BLaER1 treated with 17β-estradiol and CSF1 and Interleukin-3, amounts not matched to agents 10 nM and 100 nM (cell line): ENCODE data around the gene VWCE.

Experiments used
- H3K27ac ChIP-seq, 11 experiments: shearing (Covaris generic); formaldehyde crosslinking; 2 replicates each; pipeline ENCODE4 v1.8.1; 2022
- H3K27me3 ChIP-seq, 11 experiments: shearing (Covaris generic); formaldehyde crosslinking; 2 replicates each; pipeline ENCODE4 v1.8.1; 2022
- H3K36me3 ChIP-seq, 11 experiments: shearing (Covaris generic); formaldehyde crosslinking; 2 replicates each; pipeline ENCODE4 v1.8.1; 2022
- H3K4me1 ChIP-seq, 10 experiments: shearing (Covaris generic); formaldehyde crosslinking; 2 replicates each; pipeline ENCODE4 v1.8.1; 2022
- H3K4me2 ChIP-seq, 11 experiments: shearing (Covaris generic); formaldehyde crosslinking; 2 replicates each; pipeline ENCODE4 v1.8.1; 2022
- H3K4me3 ChIP-seq, 10 experiments: shearing (Covaris generic); formaldehyde crosslinking; 2 replicates each; pipeline ENCODE4 v1.8.1; 2022
- H3K9ac ChIP-seq, 11 experiments: shearing (Covaris generic); formaldehyde crosslinking; 2 replicates each; pipeline ENCODE4 v1.8.1; 2022
- H3K9me3 ChIP-seq, 11 experiments: shearing (Covaris generic); formaldehyde crosslinking; replicated peaks in 1 of 11; 2 replicates each; pipeline ENCODE4 v1.8.1; 2022
- H4K20me1 ChIP-seq, 11 experiments: shearing (Covaris generic); formaldehyde crosslinking; 2 replicates each; pipeline ENCODE4 v1.8.1; 2022
- Cebpa-rat ChIP-seq, 11 experiments: shearing (Covaris generic); IDR thresholded peaks; 2 replicates each; pipeline ENCODE4 v1.8.1; 2022

The VWCE gene, protein sequence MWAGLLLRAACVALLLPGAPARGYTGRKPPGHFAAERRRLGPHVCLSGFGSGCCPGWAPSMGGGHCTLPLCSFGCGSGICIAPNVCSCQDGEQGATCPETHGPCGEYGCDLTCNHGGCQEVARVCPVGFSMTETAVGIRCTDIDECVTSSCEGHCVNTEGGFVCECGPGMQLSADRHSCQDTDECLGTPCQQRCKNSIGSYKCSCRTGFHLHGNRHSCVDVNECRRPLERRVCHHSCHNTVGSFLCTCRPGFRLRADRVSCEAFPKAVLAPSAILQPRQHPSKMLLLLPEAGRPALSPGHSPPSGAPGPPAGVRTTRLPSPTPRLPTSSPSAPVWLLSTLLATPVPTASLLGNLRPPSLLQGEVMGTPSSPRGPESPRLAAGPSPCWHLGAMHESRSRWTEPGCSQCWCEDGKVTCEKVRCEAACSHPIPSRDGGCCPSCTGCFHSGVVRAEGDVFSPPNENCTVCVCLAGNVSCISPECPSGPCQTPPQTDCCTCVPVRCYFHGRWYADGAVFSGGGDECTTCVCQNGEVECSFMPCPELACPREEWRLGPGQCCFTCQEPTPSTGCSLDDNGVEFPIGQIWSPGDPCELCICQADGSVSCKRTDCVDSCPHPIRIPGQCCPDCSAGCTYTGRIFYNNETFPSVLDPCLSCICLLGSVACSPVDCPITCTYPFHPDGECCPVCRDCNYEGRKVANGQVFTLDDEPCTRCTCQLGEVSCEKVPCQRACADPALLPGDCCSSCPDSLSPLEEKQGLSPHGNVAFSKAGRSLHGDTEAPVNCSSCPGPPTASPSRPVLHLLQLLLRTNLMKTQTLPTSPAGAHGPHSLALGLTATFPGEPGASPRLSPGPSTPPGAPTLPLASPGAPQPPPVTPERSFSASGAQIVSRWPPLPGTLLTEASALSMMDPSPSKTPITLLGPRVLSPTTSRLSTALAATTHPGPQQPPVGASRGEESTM

GRCh38 chr11:61294717-61295595 is at the start of gene VWCE:
TSS of gene VWCE (minus strand) at chr11:61295316. CDS start at chr11:61295037, 279 bp downstream.
- no peaks in the 10 kb centered on the region for H3K27me3 ChIP-seq
- H4K20me1 ChIP-seq, result peaks cover 0 to 59% (median 36%) of the 10 kb centered on the region in 11 experiments; a peak in 18 of 22 replicates
- peak within 1 kb of the TSS; percentile 65 to 90 (median 80) for H3K4me3 ChIP-seq
- H3K9me3 ChIP-seq, result no peaks in the 10 kb centered on the region
- H3K27ac ChIP-seq, result peak within 1 kb of the TSS; percentile 77 to 97 (median 93)
- H3K36me3 ChIP-seq, result peaks cover 10 to 51% (median 37%) of the 10 kb centered on the region in 11 experiments
- H3K4me1 ChIP-seq, result peaks cover 66 to 87% (median 76%) of the 10 kb centered on the region in 10 experiments
- no peak for TF ChIP-seq Cebpa-rat (IDR thresholded peaks at IDR 0.05)
- peak within 1 kb of the TSS; percentile 86 to 99 (median 95) for H3K4me2 ChIP-seq
- peak within 1 kb of the TSS; percentile 89 to 98 (median 91) for H3K9ac ChIP-seq

GRCh38 chr11:61343792-61344745 is 49.0 kb upstream of the VWCE start:
- Histone ChIP-seq H3K9ac (peak overlapping the region in 1 of 11 experiments; percentile 7; a peak in 1 of 22 replicates), H3K4me1 (peaks cover 7 to 70% (median 33%) of the 10 kb centered on the region in 10 experiments; a peak in 17 of 20 replicates), H3K27ac (peak overlapping the region in 2 of 11 experiments; percentile 25 to 43; a peak in 2 of 22 replicates), H4K20me1 (peaks cover 0 to 7% (median 0%) of the 10 kb centered on the region in 11 experiments; a peak in 1 of 22 replicates), H3K27me3 (no peaks in the 10 kb centered on the region), H3K36me3 (peaks cover 13 to 60% (median 25%) of the 10 kb centered on the region in 11 experiments), H3K9me3 (no peaks in the 10 kb centered on the region), H3K4me3 (no peak overlapping the region), H3K4me2 (no peak overlapping the region)
- no peak for TF ChIP-seq Cebpa-rat (IDR thresholded peaks at IDR 0.05)

DNA sequence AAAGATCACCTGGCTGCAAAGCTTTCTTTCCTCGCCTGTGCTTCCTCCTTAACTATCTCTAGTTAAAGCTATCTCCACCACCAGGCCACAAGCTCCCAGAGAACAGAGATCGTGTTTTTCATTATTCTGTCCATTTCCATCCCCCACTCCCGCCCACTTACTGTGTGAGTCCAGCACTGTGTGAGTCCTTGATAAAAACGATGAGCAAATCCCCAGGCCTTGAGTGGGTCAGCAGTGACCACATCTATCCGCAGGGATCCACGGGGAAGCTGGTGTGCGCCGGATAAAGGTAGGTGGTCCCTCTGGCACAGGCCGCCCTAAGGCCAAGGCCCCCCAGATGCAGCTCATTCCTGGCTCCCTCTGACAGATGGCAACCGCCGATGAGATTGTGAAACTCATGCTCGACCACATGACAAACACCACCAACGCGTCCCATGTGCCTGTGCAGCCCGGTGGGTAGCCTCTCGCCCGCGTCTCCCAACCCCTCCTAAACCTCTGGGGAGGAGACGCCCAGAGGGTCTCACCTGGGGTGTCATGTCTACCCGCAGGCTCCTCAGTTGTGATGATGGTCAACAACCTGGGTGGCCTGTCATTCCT is 47.2 kb upstream of the VWCE start:
- Histone ChIP-seq H4K20me1 (peaks cover 0 to 7% (median 0%) of the 10 kb centered on the region in 11 experiments; a peak in 1 of 22 replicates), H3K27ac (peak overlapping the region in 6 of 11 experiments; percentile 25 to 43 (median 41); a peak in 8 of 22 replicates), H3K9me3 (no peaks in the 10 kb centered on the region), H3K27me3 (no peaks in the 10 kb centered on the region), H3K4me2 (peak overlapping the region in 10 of 11 experiments; percentile 15 to 63 (median 54); a peak in 16 of 22 replicates), H3K4me1 (peaks cover 12 to 65% (median 30%) of the 10 kb centered on the region in 10 experiments; a peak in 18 of 20 replicates), H3K4me3 (no peak overlapping the region), H3K9ac (peak overlapping the region in 5 of 11 experiments; percentile 15 to 27 (median 18); a peak in 4 of 22 replicates), H3K36me3 (peaks cover 0 to 55% (median 11%) of the 10 kb centered on the region in 11 experiments; a peak in 10 of 22 replicates)
- TF ChIP-seq Cebpa-rat (IDR thresholded peaks at IDR 0.05), result peak in 3 of 11 experiments; percentile 10 to 44 (median 18); a peak in 1 of 22 replicates

GRCh38 chr11:61341706-61342105 is 46.6 kb upstream of the VWCE start:
- peaks cover 0 to 7% (median 0%) of the 10 kb centered on the region in 11 experiments; a peak in 1 of 22 replicates for H4K20me1 ChIP-seq
- H3K4me1 ChIP-seq, result peaks cover 14 to 63% (median 34%) of the 10 kb centered on the region in 10 experiments
- H3K36me3 ChIP-seq, result peaks cover 0 to 49% (median 10%) of the 10 kb centered on the region in 11 experiments; a peak in 9 of 22 replicates
- H3K4me3 ChIP-seq, result no peak overlapping the region
- peak overlapping the region in 3 of 11 experiments; percentile 15 to 18 (median 16); a peak in 2 of 22 replicates for H3K9ac ChIP-seq
- H3K27ac ChIP-seq, result peak overlapping the region in 4 of 11 experiments; percentile 25 to 43 (median 40); a peak in 5 of 22 replicates
- no peak for TF ChIP-seq Cebpa-rat (IDR thresholded peaks at IDR 0.05)
- H3K27me3 ChIP-seq, result no peaks in the 10 kb centered on the region
- H3K4me2 ChIP-seq, result peak overlapping the region in 9 of 11 experiments; percentile 41 to 63 (median 58); a peak in 15 of 22 replicates
- H3K9me3 ChIP-seq, result no peaks in the 10 kb centered on the region

- H3K4me1 ChIP-seq, result peaks cover 20 to 63% (median 37%) of the 10 kb centered on the region in 10 experiments
- peak overlapping the region in 3 of 11 experiments; percentile 59 to 63 (median 63); a peak in 3 of 22 replicates for H3K4me2 ChIP-seq
- peaks cover 0 to under 1% (median 0%) of the 10 kb centered on the region in 11 experiments; a peak in 1 of 22 replicates for H4K20me1 ChIP-seq
- no peak overlapping the region for H3K27ac ChIP-seq
- no peaks in the 10 kb centered on the region for H3K27me3 ChIP-seq
- TF ChIP-seq Cebpa-rat (IDR thresholded peaks at IDR 0.05), result no peak
- no peak overlapping the region for H3K4me3 ChIP-seq
- no peak overlapping the region for H3K9ac ChIP-seq
- peaks cover 0 to 42% (median 10%) of the 10 kb centered on the region in 11 experiments; a peak in 9 of 22 replicates for H3K36me3 ChIP-seq
- no peaks in the 10 kb centered on the region for H3K9me3 ChIP-seq
These were observed 45.9 kb upstream of the VWCE start for GRCh38 chr11:61340979-61341378.

DNA sequence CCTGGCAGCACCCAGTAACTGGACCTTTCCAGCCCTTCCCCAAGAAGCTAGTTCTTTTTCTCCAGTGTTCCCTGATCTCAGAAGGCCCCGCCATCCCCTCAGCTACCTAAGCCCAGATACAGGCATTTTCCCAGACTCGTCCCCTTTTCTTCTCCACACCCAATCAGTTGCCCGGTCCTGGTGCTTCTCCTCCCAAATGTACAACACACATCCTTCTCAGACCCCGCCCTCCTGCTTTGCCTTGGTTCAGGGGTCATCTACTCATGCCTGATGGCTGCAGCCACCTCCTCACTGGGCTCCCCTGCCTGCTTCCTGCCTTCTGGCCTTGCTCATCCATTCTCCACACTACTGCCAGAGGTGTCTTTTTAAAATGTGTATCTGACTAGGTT is 44.4 kb upstream of the VWCE start:
- H3K4me2 ChIP-seq, result peak overlapping the region in 1 of 11 experiments; percentile 6; a peak in 1 of 22 replicates
- H3K4me1 ChIP-seq, result peaks cover 32 to 67% (median 45%) of the 10 kb centered on the region in 10 experiments
- H3K4me3 ChIP-seq, result no peak overlapping the region
- H3K27me3 ChIP-seq, result no peaks in the 10 kb centered on the region
- H3K9ac ChIP-seq, result peak overlapping the region in 1 of 11 experiments; percentile 4; a peak in 1 of 22 replicates
- H4K20me1 ChIP-seq, result no peaks in the 10 kb centered on the region
- H3K36me3 ChIP-seq, result peaks cover 0 to 31% (median 8%) of the 10 kb centered on the region in 11 experiments; a peak in 8 of 22 replicates
- H3K9me3 ChIP-seq, result no peaks in the 10 kb centered on the region
- no peak for TF ChIP-seq Cebpa-rat (IDR thresholded peaks at IDR 0.05)
- no peak overlapping the region for H3K27ac ChIP-seq
